ENCODE data around the gene ECM2. TPM values are rescaled to one million over a fixed set of nuclear protein-coding genes. Genes with fewer than 3 reads are reported as not detected.
A peak's percentile ranks its signal among the peaks of the same experiment; 100 is the strongest.

Gene ECM2
- total and polyA plus RNA-seq, 2 of the 13 experiments (the other 11 are each of a cell fraction or from before 2014, with no cell fraction given): 0.37 TPM; not detected in 1

- TF ChIP-seq MAFG (CRISPR knock-in tag; IDR thresholded peaks at IDR 0.05): peak; percentile 88
- TF ChIP-seq SP2 (CRISPR knock-in tag; IDR thresholded peaks at IDR 0.05): no peak
- TF ChIP-seq ZNF335 (CRISPR knock-in tag; IDR thresholded peaks at IDR 0.05): no peak
- TF ChIP-seq, protein P1, sequence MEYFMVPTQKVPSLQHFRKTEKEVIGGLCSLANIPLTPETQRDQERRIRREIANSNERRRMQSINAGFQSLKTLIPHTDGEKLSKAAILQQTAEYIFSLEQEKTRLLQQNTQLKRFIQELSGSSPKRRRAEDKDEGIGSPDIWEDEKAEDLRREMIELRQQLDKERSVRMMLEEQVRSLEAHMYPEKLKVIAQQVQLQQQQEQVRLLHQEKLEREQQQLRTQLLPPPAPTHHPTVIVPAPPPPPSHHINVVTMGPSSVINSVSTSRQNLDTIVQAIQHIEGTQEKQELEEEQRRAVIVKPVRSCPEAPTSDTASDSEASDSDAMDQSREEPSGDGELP (IDR thresholded peaks at IDR 0.05; ENCODE audit: borderline replicate concordance, low read depth): peak; percentile 76
- TF ChIP-seq SMC3 (IDR thresholded peaks at IDR 0.05; ENCODE audit: low read length): peak; percentile 85
- peak; percentile 72 for TF ChIP-seq XRCC5 (optimal IDR thresholded peaks at IDR 0.05; ENCODE audit: low read length)
Measured at GRCh38 chr9:92501671-92502393, 34.0 kb downstream of the ECM2 start (continued).

DNA sequence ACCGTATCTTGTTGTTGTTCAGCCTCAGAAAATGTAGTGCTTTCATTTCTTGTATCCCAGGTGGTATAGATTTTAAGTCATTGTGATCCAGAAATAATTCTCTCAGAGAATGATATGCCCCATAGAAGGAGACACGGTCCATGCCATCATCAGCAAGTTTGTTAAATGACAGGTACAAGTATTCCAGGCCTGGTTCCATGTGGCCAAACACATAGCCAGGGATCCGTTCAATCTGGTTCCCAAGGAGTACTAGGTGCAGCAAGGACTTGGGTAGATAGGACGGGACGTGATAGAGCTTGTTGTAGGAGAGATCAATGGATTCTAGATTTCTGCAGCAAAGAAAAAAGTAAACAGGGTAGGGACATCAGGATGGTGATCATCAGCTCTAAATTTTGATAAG, 35.1 kb downstream of the ECM2 start:
- ATAC-seq (no peak), DNase-seq (ENCODE audit: low spot score) (no peak), FAIRE-seq (no peak)
- Histone ChIP-seq H3K9ac (ENCODE audit: insufficient read depth, low read depth, low read length) (no peak overlapping the region), H3K27ac (ENCODE audit: extremely low read length, insufficient read depth, low read length) (no peak overlapping the region), H4K20me1 (ENCODE audit: insufficient read depth, low read length) (no peaks in the 10 kb centered on the region), H2AFZ (ENCODE audit: low read length) (no peak overlapping the region), H3K36me3 (replicated peaks in 1 of 2; ENCODE audit: control insufficient read depth in 1 of 2, insufficient read depth in 2 of 2, low read length in 2 of 2) (no peaks in the 10 kb centered on the region), H3K4me2 (ENCODE audit: low read depth, low read length) (no peak overlapping the region), H3K9me3 (ENCODE audit: low read length) (no peaks in the 10 kb centered on the region), H3K4me1 (ENCODE audit: insufficient read depth, low read length) (no peaks in the 10 kb centered on the region), H3K4me3 (replicated peaks in 1 of 3; ENCODE audit: insufficient read depth in 1 of 3, low read depth in 2 of 3, low read length in 3 of 3) (no peak overlapping the region), H3K79me2 (ENCODE audit: insufficient read depth, low read length) (no peaks in the 10 kb centered on the region), H3K27me3 (ENCODE audit: control insufficient read depth in 1 of 2, insufficient read depth in 2 of 2, low read length in 2 of 2) (no peaks in the 10 kb centered on the region)
- POLR2A ChIA-PET: no interaction called here
- TF ChIP-seq EEA1 (CRISPR knock-in tag; IDR thresholded peaks at IDR 0.05; ENCODE audit: borderline replicate concordance): no peak
- TF ChIP-seq ZNF451 (CRISPR knock-in tag; IDR thresholded peaks at IDR 0.05): no peak
- TF ChIP-seq NRL (CRISPR knock-in tag; IDR thresholded peaks at IDR 0.05; ENCODE audit: borderline replicate concordance): no peak
- no peak for TF ChIP-seq HOXA5 (CRISPR knock-in tag; IDR thresholded peaks at IDR 0.05)
- TF ChIP-seq ZFP1 (CRISPR knock-in tag; IDR thresholded peaks at IDR 0.05): no peak
- TF ChIP-seq REXO4 (CRISPR knock-in tag; IDR thresholded peaks at IDR 0.05; ENCODE audit: borderline replicate concordance): no peak
- no peak for TF ChIP-seq SKIL (CRISPR knock-in tag; IDR thresholded peaks at IDR 0.05; ENCODE audit: borderline replicate concordance)
- TF ChIP-seq MED8 (CRISPR knock-in tag; IDR thresholded peaks at IDR 0.05; ENCODE audit: insufficient replicate concordance): no peak
- no peak for TF ChIP-seq ZSCAN29 (CRISPR knock-in tag; conservative IDR thresholded peaks at IDR 0.05)
- TF ChIP-seq DDIT3 (CRISPR knock-in tag; IDR thresholded peaks at IDR 0.05): no peak
- TF ChIP-seq ZNF484 (CRISPR knock-in tag; IDR thresholded peaks at IDR 0.05; ENCODE audit: borderline replicate concordance, low read depth): no peak
- TF ChIP-seq ZBTB1 (CRISPR knock-in tag; IDR thresholded peaks at IDR 0.05; ENCODE audit: borderline replicate concordance): no peak
- WGBS (ENCODE audit: low lambda C conversion rate): 95% methylated on average over 5 of the region's 5 CpGs
- in situ Hi-C loops (cut with HindIII; ENCODE audit: extremely low pct_ligation_motif_present, low pct_unique_long_range_greater_than_20kb): loop anchor here (5.0 kb wide), 1 partner anchor 132 kb away; no protein-coding TSS in a partner anchor
- CTCF ChIA-PET (ENCODE audit: low intra/inter-chr PET ratio, low total read pairs): interaction anchor here (2.4 kb wide), 1 partner anchor 134 kb away, joined by 32 read pairs; no protein-coding TSS in a partner anchor
- no TSS peak for BruUV-seq (replicated peaks)
- intact Hi-C loops (cut with micrococcal nuclease; ENCODE audit: unreplicated experiment): no loop called here

All from HepG2 (cell line).